HG03571 (cell line): ENCODE data around the gene NAV2.
"Not testable (repeated sequence)": the region's sequence is repeated elsewhere in the genome, so short reads cannot be mapped to it uniquely, and the experiment has no call there.

ENCODE experiments used
- ATAC-seq: cut with Tn5 transposase; IDR thresholded peaks from one replicate; pipeline ENCODE4 v1.9.1; 2021; ENCODE audit not compliant: unreplicated experiment

NAV2 gene

DNA sequence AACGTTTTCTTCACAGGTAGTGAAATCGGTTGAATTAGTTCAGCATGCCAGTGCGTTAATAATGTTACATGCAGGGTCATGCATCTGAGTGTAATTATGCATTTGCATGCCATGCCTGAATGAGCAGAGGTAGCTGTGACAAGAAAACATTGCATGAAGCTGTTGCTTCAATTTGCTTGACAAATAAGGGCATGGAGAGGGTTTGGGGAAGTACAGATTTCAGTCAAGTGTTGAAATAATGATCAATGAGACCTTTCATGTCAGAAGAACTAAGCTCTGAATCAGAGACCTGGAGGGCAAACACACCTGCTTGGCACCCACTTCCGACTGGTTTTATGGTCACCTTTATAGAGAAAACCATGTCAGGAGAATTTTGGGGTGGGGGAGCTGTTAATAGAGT lies 226.2 kb downstream of the NAV2 start:
- peak; percentile 41 for ATAC-seq

DNA sequence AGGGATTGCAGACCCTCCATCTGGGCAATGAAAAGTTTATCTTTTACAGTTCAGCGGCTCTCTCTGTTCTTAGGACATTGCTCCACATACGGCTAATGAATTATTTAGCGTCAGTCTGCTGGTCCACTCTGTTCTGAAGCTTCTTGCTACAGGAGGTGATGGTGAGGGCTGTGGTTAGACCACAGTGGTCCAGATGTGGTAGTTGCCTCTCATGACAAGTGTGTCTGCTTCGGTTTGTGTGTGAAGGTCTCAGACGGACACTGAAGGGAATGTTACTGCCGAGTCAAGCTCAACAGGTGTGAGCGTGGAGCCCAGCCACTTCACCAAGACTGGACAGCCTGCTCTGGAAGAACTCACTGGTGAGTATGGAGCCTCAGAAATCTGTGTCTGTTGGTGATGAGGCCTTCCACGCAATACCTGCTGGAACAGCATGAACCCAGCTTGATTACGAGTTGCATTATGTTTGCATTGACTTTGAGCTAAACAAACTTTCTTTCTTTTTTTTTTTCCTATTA lies 226.8 kb downstream of the NAV2 start:
- peak; percentile 72 for ATAC-seq

DNA sequence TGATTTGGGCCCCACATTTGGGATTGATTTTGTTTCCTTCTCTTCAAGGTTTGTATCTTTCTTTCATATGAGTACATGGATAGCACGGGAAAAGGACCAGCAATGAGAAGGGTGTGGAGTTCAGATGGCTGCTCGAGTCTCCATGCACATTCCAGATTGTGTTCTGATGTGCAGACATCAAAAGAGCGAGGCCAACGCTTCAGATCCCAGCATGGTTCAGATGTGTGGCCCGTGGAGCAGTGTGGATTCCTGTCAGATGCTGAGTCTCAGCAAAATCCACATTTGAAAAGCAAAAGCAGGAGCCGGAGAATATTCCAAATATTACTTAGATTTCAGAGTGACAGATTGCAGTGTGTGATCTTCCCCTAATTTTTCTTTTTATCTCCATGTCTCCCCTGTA lies 228.2 kb downstream of the NAV2 start:
- no peak for ATAC-seq

DNA sequence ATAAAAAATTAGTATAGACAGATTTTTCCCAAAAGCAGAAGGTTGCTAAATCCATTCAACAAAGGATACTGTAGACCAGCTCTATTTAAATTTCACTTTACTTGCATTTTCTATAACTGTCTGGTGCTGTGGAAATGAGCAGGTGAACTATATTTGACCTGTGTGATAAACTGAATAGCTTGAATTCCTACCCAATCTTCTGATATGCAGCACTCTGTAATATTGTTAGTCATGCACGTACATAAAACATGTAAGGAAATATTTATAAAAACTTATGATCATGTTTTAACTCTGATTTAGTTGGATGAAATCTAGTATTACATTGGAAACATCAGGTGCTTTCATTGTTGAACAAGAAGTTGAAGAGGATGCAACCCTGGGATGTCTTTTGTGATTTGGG lies 234.0 kb downstream of the NAV2 start:
- no peak for ATAC-seq

DNA sequence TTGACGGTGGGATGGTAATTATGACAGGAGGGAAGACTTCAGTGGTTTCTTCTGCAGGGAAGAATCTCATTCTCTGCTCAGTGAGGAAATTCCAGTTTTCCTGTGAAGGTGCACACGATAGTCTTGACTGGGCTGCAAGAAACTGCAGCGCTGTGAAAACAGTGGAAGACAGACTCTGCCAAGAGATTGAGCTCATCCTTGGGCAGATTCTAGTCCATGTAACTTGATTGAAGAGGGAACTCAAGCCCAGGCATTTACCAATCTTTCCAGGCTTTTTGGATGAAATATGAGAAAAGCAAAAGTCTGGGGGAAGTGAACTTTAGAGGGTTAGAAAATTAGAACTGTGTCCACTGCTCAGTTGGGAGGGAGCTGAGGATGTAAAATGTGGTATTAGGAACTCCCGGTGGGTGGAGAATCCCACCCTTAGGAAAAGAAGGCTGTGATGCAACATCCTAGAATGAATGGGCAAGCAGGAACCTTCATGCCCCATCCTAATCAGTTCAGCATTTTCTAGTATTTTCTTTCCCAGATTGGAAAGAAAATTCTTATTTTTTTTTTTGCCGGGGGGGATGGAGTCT lies 235.0 kb downstream of the NAV2 start:
- ATAC-seq = no peak

DNA sequence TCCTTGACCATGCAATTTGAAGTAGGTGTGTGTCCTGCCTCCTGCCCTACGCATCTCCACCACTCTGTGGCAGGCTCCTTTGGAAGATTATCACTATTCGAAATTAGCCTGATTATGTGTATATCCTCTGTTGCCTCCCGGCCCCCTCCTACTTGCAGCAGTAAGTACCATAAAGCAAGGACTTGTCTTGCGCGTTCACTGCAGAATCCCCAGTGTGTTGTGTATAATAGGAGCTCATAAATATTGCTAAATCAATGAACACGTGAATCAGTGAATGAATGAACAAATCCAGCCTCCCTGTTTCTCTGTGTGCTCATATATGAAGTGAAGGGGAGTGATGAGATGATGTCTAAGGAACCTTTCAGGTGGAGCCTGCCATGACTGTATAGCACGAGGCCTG lies 237.0 kb downstream of the NAV2 start:
- no peak for ATAC-seq

DNA sequence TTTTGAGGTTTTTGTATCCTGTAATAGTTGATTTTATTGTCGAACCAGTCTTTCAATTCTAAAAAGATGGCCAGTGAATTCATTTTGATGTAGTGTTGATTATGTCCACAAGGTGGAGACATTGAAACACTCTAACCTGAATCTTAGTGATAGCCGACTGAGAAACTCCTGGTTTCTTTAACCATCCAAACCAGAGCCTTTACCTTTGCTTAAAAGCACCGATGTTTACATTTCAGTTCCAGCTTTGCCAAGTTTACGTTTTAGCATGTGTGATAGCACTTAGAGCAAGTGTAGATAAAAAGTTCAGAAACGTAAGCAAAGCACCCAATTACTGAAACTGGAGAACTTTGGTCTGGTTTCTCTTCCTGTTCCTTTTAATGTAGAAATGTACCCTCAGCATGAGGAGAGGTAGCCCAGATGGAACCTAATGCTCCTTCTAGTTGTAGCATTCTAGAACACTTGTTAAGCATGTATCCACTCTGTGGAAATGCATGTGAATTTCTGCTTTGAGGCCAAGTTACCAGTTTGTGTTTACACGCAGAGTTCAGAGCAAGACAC lies 239.0 kb downstream of the NAV2 start:
- ATAC-seq = peak; percentile 72

DNA sequence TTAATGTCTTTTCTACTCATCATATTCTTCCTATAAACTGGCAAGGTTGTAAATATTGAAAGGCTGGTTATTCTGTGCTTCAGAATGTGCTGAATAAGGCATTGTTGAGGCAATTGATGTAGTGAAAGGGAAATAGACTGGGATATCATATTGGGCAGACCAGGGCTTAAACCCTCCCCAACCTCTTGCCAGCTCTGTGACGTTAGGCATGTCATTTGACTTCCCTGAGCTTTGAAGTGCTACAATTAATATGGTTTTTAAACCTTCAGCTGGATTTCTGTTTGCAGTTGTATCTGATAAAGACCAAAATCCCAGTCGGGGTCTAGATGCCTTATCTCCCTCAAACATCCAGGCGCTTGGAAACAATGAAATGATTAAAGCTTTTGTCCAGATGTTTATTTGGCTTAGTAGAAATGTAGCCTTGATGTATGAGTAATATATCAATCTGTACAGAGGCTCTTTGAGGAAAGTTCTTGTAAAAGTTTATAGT lies 239.5 kb downstream of the NAV2 start:
- ATAC-seq = peak; percentile 5

DNA sequence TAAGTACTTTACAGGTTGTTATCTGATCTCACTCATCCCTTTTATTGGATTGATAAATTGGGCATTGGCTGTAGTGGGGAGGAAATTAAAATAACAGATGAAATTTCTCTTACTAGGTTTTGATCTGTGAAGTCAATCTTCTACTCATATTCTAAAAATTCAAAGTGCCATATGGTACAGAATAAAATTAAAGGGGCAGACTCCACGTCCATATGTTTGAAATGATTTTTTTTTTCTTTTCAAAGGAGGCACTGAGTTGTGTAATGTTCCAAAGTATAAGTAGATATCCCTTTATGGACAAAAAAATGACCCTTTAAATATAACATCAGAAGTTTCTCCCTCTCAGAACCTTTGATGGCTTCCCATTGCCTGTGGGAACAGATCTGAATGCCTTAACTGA lies 240.3 kb downstream of the NAV2 start:
- ATAC-seq = no peak

DNA sequence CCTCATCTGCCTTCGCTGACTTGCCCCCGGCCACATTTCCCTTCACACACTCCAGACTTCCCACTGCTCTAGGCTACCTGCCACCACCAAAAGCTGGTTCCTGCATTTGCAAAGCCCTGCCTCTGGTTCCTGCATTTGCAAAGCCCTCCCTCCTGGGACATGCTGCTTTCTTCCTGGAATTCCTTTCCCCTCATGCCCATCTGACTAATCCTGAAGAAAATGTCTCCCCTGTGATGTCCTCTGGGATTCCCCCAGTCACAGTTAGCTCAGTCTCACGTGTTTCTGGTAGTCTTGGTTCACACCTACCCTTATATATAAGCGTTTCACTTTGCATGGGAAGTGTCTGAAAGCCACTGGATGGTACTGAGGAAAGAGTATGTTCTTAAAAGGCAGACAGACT lies 240.7 kb downstream of the NAV2 start:
- ATAC-seq = no peak

DNA sequence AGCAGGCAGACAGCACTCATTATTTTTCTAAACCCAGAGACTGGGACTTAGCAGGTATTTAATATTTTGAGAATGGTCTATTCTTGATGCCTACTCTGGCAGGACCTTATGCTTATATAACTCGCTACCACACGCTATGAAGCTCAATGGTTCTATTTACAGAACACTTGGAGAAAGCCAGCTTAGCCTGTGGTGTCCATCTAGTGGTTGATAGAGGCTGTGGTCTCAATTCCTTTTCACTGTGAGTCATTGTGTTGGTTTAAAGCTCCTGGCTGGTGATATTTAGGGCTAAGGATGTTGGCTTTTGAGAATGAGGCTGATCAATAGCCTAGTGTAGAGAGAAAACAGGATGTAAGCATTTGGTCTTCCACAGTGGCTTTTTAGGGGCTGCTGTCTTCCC lies 241.3 kb downstream of the NAV2 start:
- ATAC-seq = no peak

DNA sequence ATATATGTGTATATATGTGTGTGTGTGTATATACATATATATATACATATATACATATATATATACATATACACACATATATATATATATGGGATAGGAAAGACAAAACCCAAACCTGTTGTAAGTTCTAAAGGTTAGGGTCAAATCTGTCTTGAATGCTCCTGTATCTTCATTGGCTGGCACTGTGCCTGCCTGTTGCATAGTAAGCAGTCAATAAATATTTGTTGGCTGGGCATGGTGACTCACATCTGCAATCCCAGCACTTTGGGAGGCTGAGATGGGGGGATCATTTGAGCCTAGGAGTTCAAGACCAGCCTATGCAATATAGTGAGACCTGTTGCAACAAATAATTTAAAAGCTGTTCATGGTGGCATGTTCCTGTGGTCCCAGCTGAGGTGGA lies 242.3 kb downstream of the NAV2 start:
- ATAC-seq = no peak

DNA sequence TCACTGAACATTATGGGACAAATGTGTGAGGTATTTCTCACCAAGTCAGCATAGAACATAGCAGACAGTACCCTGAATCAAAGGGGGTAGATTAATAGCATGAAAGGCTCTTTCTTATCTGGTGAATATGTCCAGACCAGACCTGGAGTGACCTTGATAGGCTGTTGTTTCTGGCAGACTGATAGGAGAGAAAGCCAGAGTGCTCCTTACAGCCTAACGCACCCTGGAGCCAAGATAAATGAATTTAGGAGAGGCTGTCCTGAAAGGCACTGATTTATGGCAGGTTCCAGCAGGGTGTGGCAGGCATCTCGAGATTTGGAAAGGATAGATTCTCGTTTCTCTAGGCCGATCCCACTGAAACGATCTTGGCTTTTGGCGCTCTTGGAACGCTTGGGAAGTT lies 243.0 kb downstream of the NAV2 start:
- no peak for ATAC-seq

DNA sequence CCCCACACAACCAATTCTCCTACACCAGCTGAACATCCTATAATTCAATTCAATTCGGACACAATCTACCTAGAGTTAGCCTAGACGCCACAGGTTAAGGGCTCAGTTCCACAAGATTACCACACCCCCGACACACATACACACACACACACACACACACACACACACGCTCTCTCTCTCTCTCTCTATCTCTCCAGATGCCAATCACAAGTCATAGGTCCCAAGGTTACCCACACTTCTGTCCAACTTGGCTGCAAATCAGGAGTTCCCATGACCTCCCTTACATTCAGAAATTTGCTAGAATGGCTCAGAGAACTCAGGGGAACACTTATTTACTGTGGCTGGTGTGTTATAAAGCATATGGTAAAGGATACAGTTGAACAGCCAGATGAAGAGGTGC lies 243.6 kb downstream of the NAV2 start:
- ATAC-seq = no peak

DNA sequence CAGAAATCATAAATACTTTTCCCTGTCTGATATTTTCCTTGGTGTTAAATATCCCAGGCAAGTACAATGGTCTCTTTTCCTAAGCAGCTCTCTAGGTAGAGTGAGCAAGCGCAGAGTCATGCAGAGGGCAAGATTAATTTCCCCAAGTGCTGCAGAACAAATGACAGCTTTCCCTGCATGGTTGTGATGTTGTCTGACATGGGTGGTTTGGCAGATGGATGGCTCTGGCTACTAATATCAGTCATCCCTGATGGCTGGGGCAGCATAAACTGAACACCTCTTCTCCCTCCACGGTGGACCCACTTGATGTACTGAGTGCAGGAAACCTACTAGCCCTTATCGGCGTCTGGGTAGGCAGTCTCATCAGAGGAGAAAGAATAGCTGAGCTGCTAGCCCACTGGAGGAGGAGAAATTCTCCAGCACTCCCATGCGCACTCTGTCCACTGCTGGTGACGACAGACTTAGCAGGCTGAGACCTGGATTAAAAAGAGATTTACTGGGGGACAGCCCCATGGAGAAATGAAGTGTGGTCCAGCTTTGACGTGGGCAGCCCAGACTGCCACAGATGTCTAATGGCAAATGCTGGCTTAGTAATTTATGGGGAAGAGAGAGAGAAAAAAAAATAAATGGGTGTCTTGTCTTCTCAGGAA lies 244.8 kb downstream of the NAV2 start:
- no peak for ATAC-seq

DNA sequence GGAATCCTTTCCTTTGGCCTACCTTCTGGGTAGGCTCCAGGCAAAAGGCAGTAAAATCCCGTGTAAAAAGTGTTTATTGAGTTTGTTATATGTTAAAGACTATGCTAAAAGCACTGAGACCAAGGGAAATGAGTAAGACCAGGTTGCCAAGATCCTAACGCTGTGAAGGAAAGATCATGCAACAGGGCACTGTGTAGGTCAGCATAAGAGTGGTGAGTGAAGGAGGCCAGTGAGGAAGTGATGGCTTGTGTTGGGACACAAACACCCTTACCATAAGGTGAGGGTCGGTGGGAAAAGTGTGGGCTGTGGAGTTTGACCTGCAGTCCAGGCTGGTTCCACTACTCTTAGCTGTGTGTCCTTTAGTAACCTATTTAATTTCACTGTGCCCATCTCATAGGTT lies 245.6 kb downstream of the NAV2 start:
- ATAC-seq = no peak

DNA sequence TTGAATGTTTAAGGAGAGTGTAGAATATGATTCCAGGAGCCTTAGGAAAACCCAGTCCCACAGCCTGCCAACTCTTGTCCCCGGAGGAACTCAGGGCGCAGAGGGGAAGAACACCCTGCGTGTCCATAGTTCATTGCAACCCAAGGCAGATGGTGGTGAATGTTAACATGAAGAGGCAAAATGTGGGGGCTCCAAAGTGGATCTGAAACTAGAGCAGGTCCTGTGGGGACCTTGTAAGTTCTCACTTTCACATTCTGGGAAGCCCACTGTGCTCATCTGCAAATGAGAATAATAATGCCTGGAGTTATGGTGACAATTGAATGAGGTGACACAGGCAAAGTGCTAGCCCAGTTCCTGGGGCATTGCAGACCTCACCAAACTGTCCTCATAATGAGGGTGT lies 246.6 kb downstream of the NAV2 start:
- no peak for ATAC-seq

DNA sequence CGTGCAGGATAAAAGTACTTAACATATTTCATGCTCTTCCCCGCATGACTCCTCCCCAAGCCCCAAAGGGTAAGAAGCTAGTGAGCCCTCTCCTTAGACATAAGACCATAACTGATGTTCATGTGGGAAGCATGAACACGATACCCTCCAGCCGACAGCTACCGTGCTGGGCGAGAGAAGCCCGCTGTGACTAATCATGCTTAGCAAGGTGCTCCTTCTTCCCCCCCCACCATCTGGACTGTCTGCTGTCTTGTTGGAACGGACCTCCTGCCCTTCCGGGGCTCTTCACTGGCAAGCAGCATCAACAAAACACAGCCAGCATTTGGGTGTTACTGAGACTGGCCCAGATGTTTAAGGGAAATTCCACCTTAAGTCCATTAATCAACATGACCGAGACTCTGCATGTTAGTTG lies 247.0 kb downstream of the NAV2 start:
- no peak for ATAC-seq

DNA sequence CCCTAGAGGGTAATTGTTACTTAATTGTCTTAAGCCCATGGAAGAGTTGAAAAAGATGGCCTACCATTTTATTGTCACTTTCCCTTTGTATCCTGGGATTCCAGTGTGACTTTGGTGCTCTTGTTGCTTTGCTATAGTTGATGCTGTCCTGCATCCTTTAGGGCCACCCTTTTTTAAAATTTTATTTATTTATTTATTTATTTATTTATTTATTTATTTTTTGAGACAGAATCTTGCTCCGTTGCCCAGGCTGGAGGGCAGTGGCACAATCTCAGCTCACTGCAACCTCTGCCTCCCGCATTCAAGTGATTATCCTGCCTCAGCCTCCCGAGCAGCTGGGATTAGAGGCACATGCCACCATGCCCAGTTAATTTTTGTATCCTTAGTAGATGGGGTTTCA lies 247.8 kb downstream of the NAV2 start:
- ATAC-seq = not testable (repeated sequence)

DNA sequence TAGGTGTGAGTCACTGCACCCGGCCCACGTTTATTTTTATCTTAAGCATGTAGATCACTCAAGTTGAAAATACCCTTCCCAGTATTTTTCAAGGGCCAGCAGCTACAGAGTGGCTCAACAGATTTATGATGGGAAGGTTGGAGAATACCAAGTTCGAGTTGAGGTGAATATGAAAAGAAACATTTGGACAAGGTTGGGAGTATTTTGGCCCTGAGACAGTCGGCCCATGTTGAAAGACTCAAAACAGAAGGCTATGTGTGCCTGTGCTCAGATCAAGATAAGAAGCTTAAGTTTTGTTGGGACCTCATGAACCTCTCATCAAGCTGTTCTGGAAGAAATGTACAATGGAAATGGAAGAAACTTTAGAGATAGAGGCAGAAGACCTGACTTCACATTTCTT lies 248.6 kb downstream of the NAV2 start:
- ATAC-seq = no peak

DNA sequence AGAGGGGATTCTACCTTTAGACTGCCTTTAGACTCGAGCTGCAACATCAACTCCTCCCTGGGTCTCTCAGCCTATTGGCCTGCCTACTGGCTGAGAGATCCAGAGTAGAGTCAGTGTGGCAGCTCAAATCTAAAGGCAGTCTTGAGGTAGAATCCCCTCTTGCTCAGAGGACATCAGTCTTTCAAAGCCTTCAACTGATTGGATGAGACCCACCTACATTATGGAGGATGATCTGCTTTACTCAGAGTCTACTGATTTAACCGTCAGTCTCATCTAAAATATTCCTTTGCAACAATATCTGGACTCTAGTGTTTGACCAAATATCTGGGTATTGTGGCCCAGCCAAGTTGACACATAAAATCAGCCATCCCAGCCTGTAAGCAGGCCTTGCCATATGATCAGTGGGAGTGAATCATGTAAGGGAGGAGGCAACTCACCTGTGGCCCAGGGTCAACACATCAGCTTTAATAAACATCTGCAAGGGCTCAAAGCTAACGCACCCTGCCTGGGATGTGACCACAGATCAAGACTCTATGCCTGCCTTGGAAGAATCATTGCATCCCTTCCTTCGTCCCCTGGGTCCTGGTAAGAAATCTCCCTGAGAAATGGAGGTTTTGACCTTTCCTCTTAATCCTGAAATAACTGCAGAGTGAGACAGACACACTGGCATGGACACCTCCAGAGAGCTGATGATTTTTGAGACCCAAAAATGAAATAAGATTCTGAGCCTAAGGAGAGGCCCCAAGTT lies 249.6 kb downstream of the NAV2 start:
- ATAC-seq = no peak

DNA sequence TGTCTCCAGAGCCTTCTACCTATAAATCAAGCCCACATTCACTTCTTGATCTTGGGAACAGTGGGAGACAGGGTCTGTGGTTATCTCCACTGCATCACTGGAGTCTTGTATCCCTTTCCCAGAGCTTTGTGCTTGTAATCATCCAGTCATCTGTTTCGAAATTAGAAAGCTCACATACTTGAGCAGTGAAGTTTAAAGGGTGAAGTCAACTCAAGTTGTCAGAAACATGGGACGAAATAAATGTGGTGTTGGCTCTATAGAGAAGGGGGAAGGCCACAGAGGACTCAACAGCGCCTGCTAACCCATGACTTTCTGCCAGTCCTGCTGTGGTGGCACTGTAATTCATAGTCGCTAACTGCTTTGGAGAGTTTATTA lies 250.2 kb downstream of the NAV2 start:
- ATAC-seq = no peak
